WTC11 (cell line): Measurements from ENCODE around the gene MYL7. TPM values are rescaled to one million over a fixed set of nuclear protein-coding genes. Genes with fewer than 3 reads are reported as not detected.
A peak's percentile ranks its signal among the peaks of the same experiment; 100 is the strongest.

Experiments
- ATAC-seq: fragments of 200-7000 bp; cut with Tn5 transposase; 2 replicates; pipeline ENCODE4 v1.10.0; 2021; ENCODE audit warnings: mild to moderate bottlenecking, moderate library complexity
- CTCF ChIA-PET: fragments of 300-600 bp; sonication (Branson Sonifier 250); formaldehyde crosslinking; loops from one replicate; lab custom pipeline; 2021; ENCODE audit warnings: antibody characterized with exemption; lab: Charles Lee
- POLR2A ChIA-PET: fragments of 350-600 bp; sonication (Branson Sonifier 250); formaldehyde crosslinking; loops from one replicate; lab custom pipeline; 2021; ENCODE audit warnings: antibody characterized with exemption; lab: Charles Lee
- DNase-seq: peaks from one replicate; pipeline ENCODE4 v3.0.0; 2021; ENCODE audit warnings: low spot score
- H3K27ac Mint-ChIP-seq: 2 replicates; pipeline ENCODE4 v1.8.0; 2021; ENCODE audit warnings: mixed read lengths
- H3K27me3 Mint-ChIP-seq: 2 replicates; pipeline ENCODE4 v1.8.0; 2021; ENCODE audit warnings: low read depth, mild to moderate bottlenecking, moderate library complexity, mixed read lengths
- H3K36me3 Mint-ChIP-seq: 2 replicates; pipeline ENCODE4 v1.8.0; 2021; ENCODE audit warnings: mixed read lengths
- H3K4me1 Mint-ChIP-seq: 2 replicates; pipeline ENCODE4 v1.8.0; 2022; ENCODE audit warnings: mixed read lengths
- H3K4me3 Mint-ChIP-seq: 2 replicates; pipeline ENCODE4 v1.8.0; 2021; ENCODE audit warnings: mild to moderate bottlenecking, moderate library complexity, mixed read lengths
- H3K9me3 Mint-ChIP-seq: 2 replicates; pipeline ENCODE4 v1.8.0; 2021; ENCODE audit warnings: mixed read lengths
- ATF6 ChIP-seq: sonication (generic); formaldehyde crosslinking; IDR thresholded peaks from 2 replicates; pipeline ENCODE4 v1.8.1; 2023; ENCODE audit warnings: mild to moderate bottlenecking, missing genetic modification reagents
- CREB1 ChIP-seq: sonication (generic); formaldehyde crosslinking; IDR thresholded peaks from 2 replicates; pipeline ENCODE4 v1.8.0; 2023; ENCODE audit warnings: mild to moderate bottlenecking, missing genetic modification reagents
- CTCF ChIP-seq: fragments of 200-600 bp; IDR thresholded peaks from 2 replicates; pipeline ENCODE4 v1.8.0; 2022; ENCODE audit warnings: antibody characterized with exemption
- FOXJ3 ChIP-seq: sonication (generic); formaldehyde crosslinking; IDR thresholded peaks from 2 replicates; pipeline ENCODE4 v1.9.0; 2021; ENCODE audit warnings: missing genetic modification reagents, mild to moderate bottlenecking, borderline replicate concordance
- FOXP4 ChIP-seq: sonication (generic); formaldehyde crosslinking; IDR thresholded peaks from 2 replicates; pipeline ENCODE4 v1.8.0; 2022; ENCODE audit warnings: mild to moderate bottlenecking, missing genetic modification reagents
- KAT7 ChIP-seq: sonication (generic); formaldehyde crosslinking; IDR thresholded peaks from 2 replicates; pipeline ENCODE4 v1.8.1; 2023; ENCODE audit warnings: missing genetic modification reagents, mild to moderate bottlenecking, borderline replicate concordance
- RELA ChIP-seq: sonication (generic); formaldehyde crosslinking; IDR thresholded peaks from 2 replicates; pipeline ENCODE4 v1.8.1; 2022; ENCODE audit warnings: missing genetic modification reagents, mild to moderate bottlenecking, borderline replicate concordance
- SMAD3 ChIP-seq: sonication (generic); formaldehyde crosslinking; IDR thresholded peaks from 2 replicates; pipeline ENCODE4 v1.8.0; 2022; ENCODE audit warnings: missing genetic modification reagents, mild to moderate bottlenecking, borderline replicate concordance
- SMAD4 ChIP-seq: sonication (generic); formaldehyde crosslinking; IDR thresholded peaks from 2 replicates; pipeline ENCODE4 v1.8.0; 2022; ENCODE audit warnings: mild to moderate bottlenecking, missing genetic modification reagents
- TEAD4 ChIP-seq: sonication (generic); formaldehyde crosslinking; IDR thresholded peaks from 2 replicates; pipeline ENCODE4 v1.8.0; 2022; ENCODE audit warnings: mild to moderate bottlenecking, missing genetic modification reagents
- ZNF219 ChIP-seq: sonication (generic); formaldehyde crosslinking; IDR thresholded peaks from 2 replicates; pipeline ENCODE4 v1.8.0; 2023; ENCODE audit warnings: missing genetic modification reagents, mild to moderate bottlenecking, borderline replicate concordance
- ZNF425 ChIP-seq: fragments of 250-450 bp; sonication (Bioruptor Pico); conservative IDR thresholded peaks from 2 replicates; pipeline ENCODE4 v1.9.0; 2021; ENCODE audit warnings: mild to moderate bottlenecking
- ZNF671 ChIP-seq: fragments of 250-450 bp; sonication (Bioruptor Pico); IDR thresholded peaks from 2 replicates; pipeline ENCODE4 v1.8.0; 2021; ENCODE audit warnings: mild to moderate bottlenecking
- total RNA-seq: library from RNA; stranded (reverse); gene quantifications from 3 replicates; pipeline ENCODE4 v1.2.3, GENCODE V29; 2021
- TF ChIP-seq, protein P1 (sequence below): sonication (generic); formaldehyde crosslinking; IDR thresholded peaks from 2 replicates; pipeline ENCODE4 v1.8.0; 2023; ENCODE audit warnings: missing genetic modification reagents

The MYL7 gene
- total RNA-seq, 1 experiment from 2014 or later = 0.90 TPM

DNA sequence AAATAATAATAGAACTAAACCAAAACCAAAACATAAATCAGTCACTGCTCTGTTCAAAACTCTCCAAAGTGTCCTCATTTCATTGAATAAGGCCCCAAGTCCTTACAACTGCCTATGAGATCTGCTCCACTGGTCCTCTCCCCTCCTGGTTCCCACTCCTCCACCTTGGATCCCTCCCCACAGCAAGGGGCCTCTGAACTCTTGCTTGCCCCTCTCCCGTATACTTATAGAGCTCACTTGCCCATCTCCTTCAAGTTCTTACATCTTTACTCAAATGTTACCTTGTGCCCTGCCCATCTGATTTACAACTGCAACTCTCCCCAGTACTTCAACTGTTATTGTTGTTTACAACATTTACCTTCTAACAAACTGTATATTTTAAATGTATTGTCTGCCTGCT is 18.6 kb downstream of the MYL7 start:
- peak overlapping the region; percentile 92 for H3K4me3 Mint-ChIP-seq
- ChIA-PET CTCF (interaction anchor here (1.0 to 2.6 kb wide), 10 partner anchors 9 to 118 kb away, joined by 3 to 17 read pairs (median 4); partner anchors contain the start of genes DBNL and YKT6), POLR2A (no interaction called here)
- no peak for TF ChIP-seq CTCF
- TF ChIP-seq FOXJ3 (CRISPR knock-in tag) = no peak
- no peak for TF ChIP-seq TEAD4 (CRISPR knock-in tag)
- no peak for TF ChIP-seq KAT7
- no peak for TF ChIP-seq RELA (CRISPR knock-in tag)
- TF ChIP-seq, protein P1, sequence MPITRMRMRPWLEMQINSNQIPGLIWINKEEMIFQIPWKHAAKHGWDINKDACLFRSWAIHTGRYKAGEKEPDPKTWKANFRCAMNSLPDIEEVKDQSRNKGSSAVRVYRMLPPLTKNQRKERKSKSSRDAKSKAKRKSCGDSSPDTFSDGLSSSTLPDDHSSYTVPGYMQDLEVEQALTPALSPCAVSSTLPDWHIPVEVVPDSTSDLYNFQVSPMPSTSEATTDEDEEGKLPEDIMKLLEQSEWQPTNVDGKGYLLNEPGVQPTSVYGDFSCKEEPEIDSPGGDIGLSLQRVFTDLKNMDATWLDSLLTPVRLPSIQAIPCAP (CRISPR knock-in tag) = no peak
- TF ChIP-seq SMAD3 (CRISPR knock-in tag) = no peak
- no peak for TF ChIP-seq ZNF219 (CRISPR knock-in tag)
- no peak for TF ChIP-seq FOXP4 (CRISPR knock-in tag)
- no peak for TF ChIP-seq ATF6 (CRISPR knock-in tag)
- TF ChIP-seq SMAD4 (CRISPR knock-in tag) = no peak
- ATAC-seq = no peak
- DNase-seq = no peak
- peaks cover 28% of the 10 kb centered on the region for H3K27me3 Mint-ChIP-seq
- peaks cover 7% of the 10 kb centered on the region; the same call in 1 of the 2 replicates for H3K9me3 Mint-ChIP-seq
- peaks cover 10% of the 10 kb centered on the region for H3K4me1 Mint-ChIP-seq
- peaks cover 35% of the 10 kb centered on the region for H3K36me3 Mint-ChIP-seq
- H3K27ac Mint-ChIP-seq = peak overlapping the region; percentile 12; the same call in 1 of the 2 replicates

GRCh38 chr7:44121761-44122420 is 19.2 kb downstream of the MYL7 start:
- peaks cover 24% of the 10 kb centered on the region for H3K27me3 Mint-ChIP-seq
- TF ChIP-seq TEAD4 (CRISPR knock-in tag) (no peak), CREB1 (CRISPR knock-in tag) (no peak), ZNF671 (CRISPR knock-in tag) (no peak), ZNF425 (CRISPR knock-in tag) (no peak)
- ChIA-PET POLR2A (no interaction called here), CTCF (interaction anchor here (1.2 to 2.6 kb wide), 6 partner anchors 10 to 119 kb away, joined by 3 to 17 read pairs (median 4); no protein-coding TSS in a partner anchor)
- DNase-seq = no peak
- no peak for ATAC-seq
- peaks cover 10% of the 10 kb centered on the region for H3K4me1 Mint-ChIP-seq
- H3K36me3 Mint-ChIP-seq = peaks cover 35% of the 10 kb centered on the region
- H3K9me3 Mint-ChIP-seq = peaks cover 3% of the 10 kb centered on the region; the same call in 1 of the 2 replicates
- H3K4me3 Mint-ChIP-seq = peak overlapping the region; percentile 92
- no peak overlapping the region for H3K27ac Mint-ChIP-seq
